GM18951 (cell line): ENCODE data around the gene DAB2IP.

Source experiments
- POLR2A ChIP-seq: IDR thresholded peaks from 4 replicates; pipeline ENCODE4 v1.6.1; 2011; ENCODE audit warnings: mild to moderate bottlenecking; ENCODE audit not compliant: insufficient read length, insufficient read depth; ENCODE audit errors: extremely low read depth
- in situ Hi-C: fragments of 300-500 bp; cut with MboI; formaldehyde crosslinking; loops from one replicate; pipeline ENCODE4 v1.12.0; 2022; ENCODE audit warnings: low sequenced_read_pairs, mixed read lengths, inconsistent platforms; ENCODE audit not compliant: unreplicated experiment

DAB2IP gene

GRCh38 chr9:121768416-121769015 is 117.1 kb downstream of the DAB2IP start:
- in situ Hi-C loops = no loop called here
- TF ChIP-seq POLR2A = no peak

GRCh38 chr9:121769939-121770338 is 118.5 kb downstream of the DAB2IP start:
- TF ChIP-seq POLR2A = no peak
- in situ Hi-C loops = no loop called here

- no peak for TF ChIP-seq POLR2A
- in situ Hi-C loops = no loop called here
Observed at GRCh38 chr9:121770415-121771273, 119.2 kb downstream of the DAB2IP start.

- TF ChIP-seq POLR2A = no peak
- in situ Hi-C loops = no loop called here
Observed at GRCh38 chr9:121771418-121771817, 120.0 kb downstream of the DAB2IP start.

GRCh38 chr9:121771851-121772599 is 120.6 kb downstream of the DAB2IP start:
- no peak for TF ChIP-seq POLR2A
- in situ Hi-C loops = no loop called here

DNA sequence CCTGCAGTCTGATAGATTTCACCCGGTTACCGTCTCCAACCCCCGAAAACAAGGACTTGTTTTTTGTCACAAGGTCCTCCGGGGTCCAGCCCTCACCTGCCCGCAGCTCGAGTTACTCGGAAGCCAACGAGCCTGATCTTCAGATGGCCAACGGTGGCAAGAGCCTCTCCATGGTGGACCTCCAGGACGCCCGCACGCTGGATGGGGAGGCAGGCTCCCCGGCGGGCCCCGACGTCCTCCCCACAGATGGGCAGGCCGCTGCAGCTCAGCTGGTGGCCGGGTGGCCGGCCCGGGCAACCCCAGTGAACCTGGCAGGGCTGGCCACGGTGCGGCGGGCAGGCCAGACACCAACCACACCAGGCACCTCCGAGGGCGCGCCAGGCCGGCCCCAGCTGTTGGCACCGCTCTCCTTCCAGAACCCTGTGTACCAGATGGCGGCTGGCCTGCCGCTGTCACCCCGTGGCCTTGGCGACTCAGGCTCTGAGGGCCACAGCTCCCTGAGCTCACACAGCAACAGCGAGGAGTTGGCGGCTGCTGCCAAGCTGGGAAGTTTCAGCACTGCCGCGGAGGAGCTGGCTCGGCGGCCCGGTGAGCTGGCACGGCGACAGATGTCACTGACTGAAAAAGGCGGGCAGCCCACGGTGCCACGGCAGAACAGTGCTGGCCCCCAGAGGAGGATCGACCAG is 121.3 kb downstream of the DAB2IP start:
- no peak for TF ChIP-seq POLR2A
- in situ Hi-C loops = no loop called here

DNA sequence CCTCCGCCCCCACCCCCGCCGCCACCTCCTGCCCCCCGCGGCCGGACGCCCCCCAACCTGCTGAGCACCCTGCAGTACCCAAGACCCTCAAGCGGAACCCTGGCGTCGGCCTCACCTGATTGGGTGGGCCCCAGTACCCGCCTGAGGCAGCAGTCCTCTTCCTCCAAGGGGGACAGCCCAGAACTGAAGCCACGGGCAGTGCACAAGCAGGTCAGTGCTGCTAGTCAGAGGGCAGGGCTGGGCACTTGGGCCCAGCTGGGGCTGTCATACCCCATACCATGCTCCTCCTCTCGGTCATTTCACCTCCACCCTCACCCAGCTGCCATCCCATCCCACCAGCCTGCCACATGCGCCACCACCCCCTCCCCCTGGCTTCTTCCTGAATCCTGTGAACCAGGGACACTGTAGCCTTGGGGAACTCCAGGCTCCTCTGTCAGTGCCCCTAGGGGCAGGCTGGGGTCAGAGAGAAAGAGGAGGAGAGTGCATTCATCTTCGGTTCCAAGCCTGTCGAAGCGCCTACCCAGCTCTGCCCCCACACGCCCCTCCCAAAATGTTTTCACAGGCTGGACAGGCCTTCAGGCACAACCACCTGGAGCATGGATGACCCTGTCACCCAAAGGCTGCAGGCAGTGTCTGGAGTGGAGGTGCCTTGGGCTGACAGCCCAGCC is 122.0 kb downstream of the DAB2IP start:
- in situ Hi-C loops = no loop called here
- TF ChIP-seq POLR2A = no peak

GRCh38 chr9:121773954-121774714 is 122.7 kb downstream of the DAB2IP start:
- no peak for TF ChIP-seq POLR2A
- in situ Hi-C loops = no loop called here

DNA sequence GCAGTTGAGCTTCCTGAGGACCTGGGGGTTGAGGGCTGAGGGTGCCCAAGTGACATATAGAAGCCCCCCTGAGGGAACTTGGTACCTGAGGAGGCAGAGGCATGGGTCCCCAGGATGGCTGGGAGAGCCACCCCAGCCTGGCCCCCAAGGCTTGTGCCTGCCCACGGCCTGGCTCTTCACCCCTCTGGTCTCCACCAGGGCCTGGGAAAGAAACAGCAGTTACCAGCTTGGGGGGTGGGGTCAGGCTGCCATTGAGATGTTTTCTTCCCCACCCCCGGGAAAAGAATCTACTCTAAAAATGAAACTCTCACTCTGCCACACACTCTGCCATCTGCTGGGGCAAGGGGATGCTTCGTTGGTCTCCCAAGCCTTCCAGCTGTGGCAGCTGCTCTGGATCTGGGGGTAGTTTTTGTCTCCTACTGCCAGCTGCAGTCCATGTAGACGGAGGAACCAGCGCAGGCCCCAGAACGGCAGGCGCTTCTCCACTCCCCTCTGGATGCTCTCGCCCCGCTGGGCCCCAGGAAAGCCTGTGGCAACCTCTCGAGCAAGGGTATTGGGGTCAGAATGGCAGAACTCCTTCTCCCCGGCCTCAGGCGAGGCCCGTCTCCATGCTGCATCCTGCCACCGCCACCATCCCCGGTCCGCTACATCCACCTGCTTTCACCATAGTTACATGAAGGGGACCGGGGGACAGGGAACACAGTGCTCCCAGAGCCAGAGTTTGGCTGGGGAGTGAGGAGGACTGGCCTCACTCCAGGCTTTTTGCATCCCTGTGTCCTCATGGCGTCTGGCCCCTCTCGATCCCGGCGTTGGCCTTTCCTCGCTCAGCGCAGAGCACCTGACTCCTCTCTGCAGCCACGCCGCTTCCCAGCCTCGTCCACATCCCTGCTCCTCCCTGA is 123.5 kb downstream of the DAB2IP start:
- TF ChIP-seq POLR2A = no peak
- in situ Hi-C loops = no loop called here

GRCh38 chr9:121776001-121776738 is 124.7 kb downstream of the DAB2IP start:
- no peak for TF ChIP-seq POLR2A
- in situ Hi-C loops = no loop called here

DNA sequence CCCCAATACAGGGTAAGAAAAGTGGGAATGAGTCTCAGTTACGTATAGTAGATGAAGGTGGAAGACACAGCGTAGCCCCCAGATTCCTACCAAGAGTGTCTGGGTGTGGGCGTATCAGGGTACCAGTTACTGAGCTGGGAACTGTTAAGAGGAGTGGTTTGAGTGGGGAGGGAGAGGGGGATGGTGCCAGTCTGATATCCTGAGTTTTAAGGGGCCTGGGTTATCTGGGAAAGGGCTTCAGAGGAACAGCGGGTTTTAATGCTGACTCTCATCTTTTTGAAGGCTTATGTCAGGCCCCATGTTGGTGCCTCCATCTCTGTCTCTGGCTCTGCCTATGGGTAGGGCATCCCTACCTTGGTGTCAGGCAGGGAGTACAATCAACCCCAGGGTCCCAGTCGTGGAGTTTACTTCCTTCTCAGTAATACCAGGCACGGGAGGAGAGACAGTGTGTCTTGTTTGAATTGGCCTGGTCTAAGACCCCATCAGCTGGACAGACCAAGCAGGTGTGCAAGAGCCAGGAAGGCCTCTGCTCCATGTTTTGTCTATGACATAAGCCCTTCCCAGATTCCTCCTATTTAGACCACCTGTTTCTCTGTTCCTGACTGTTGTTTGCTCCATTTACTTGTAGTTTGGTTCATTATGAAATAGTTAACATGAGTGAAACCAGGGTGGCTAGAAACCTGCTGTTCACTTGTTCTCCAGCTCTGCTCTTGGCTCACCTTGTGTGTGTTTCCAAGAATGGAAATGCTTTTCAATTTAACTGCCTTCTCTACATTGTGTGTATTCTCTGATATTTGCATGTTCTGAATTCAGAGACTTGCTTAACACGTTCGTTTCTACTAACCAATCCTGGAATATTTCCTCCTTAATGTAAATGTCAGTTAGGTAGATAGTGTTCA is 125.6 kb downstream of the DAB2IP start:
- in situ Hi-C loops = no loop called here
- no peak for TF ChIP-seq POLR2A
